ENCODE measurements around the gene PKHD1.
"Not testable (repeated sequence)": the region's sequence is repeated elsewhere in the genome, so short reads cannot be mapped to it uniquely, and the experiment has no call there.

PKHD1 gene

GRCh38 chr6:51928320-51928719, 159.1 kb downstream of the PKHD1 start:
- ATAC-seq (no peak), DNase-seq (no peak)

GRCh38 chr6:51927450-51927849, 160.0 kb downstream of the PKHD1 start:
- ATAC-seq = no peak
- no peak for DNase-seq

GRCh38 chr6:51926125-51926524, 161.3 kb downstream of the PKHD1 start:
- ATAC-seq = no peak
- no peak for DNase-seq

- not testable (repeated sequence) for ATAC-seq, DNase-seq
These were observed 164.9 kb downstream of the PKHD1 start for GRCh38 chr6:51922479-51922878.

- not testable (repeated sequence) for ATAC-seq
These were observed 169.1 kb downstream of the PKHD1 start for GRCh38 chr6:51918347-51918746.

GRCh38 chr6:51915098-51915497, 172.3 kb downstream of the PKHD1 start:
- DNase-seq = no peak

More at GRCh38 chr6:51918347-51918746, 169.1 kb downstream of the PKHD1 start:
- DNase-seq = not testable (repeated sequence)

GRCh38 chr6:51913265-51913664, 174.1 kb downstream of the PKHD1 start:
- DNase-seq = no peak
- no peak for ATAC-seq

More at GRCh38 chr6:51915098-51915497, 172.3 kb downstream of the PKHD1 start:
- ATAC-seq = no peak

GRCh38 chr6:51910851-51911250, 176.6 kb downstream of the PKHD1 start:
- DNase-seq (no peak), ATAC-seq (no peak)

- DNase-seq = no peak
- no peak for ATAC-seq
These were observed 179.2 kb downstream of the PKHD1 start for GRCh38 chr6:51908243-51908642.

- ATAC-seq (no peak), DNase-seq (no peak)
These were observed 185.3 kb downstream of the PKHD1 start for GRCh38 chr6:51901766-51902764.

- no peak for ATAC-seq
- DNase-seq = no peak
These were observed 194.0 kb downstream of the PKHD1 start for GRCh38 chr6:51893366-51893765.

- ATAC-seq = no peak
- no peak for DNase-seq
These were observed 194.7 kb downstream of the PKHD1 start for GRCh38 chr6:51892750-51893149.

GRCh38 chr6:51892339-51892738, 195.1 kb downstream of the PKHD1 start:
- ATAC-seq (no peak), DNase-seq (no peak)

GRCh38 chr6:51891784-51892183, 195.6 kb downstream of the PKHD1 start:
- ATAC-seq (no peak), DNase-seq (no peak)

- ATAC-seq (no peak), DNase-seq (no peak)
These were observed 199.6 kb downstream of the PKHD1 start for GRCh38 chr6:51887859-51888258.

- ATAC-seq (no peak), DNase-seq (no peak)
These were observed 201.5 kb downstream of the PKHD1 start for GRCh38 chr6:51885957-51886356.

- ATAC-seq (no peak), DNase-seq (no peak)
These were observed 218.6 kb downstream of the PKHD1 start for GRCh38 chr6:51868591-51869355.

- ATAC-seq (no peak), DNase-seq (no peak)
These were observed 220.5 kb downstream of the PKHD1 start for GRCh38 chr6:51866867-51867266.

- ATAC-seq = no peak
- no peak for DNase-seq
These were observed 221.4 kb downstream of the PKHD1 start for GRCh38 chr6:51865996-51866395.

- DNase-seq (no peak), ATAC-seq (no peak)
These were observed 222.2 kb downstream of the PKHD1 start for GRCh38 chr6:51865176-51865575.

GRCh38 chr6:51857134-51857533, 230.3 kb downstream of the PKHD1 start:
- DNase-seq (no peak), ATAC-seq (no peak)

GRCh38 chr6:51856508-51856907, 230.9 kb downstream of the PKHD1 start:
- ATAC-seq = no peak
- DNase-seq = no peak

All from stimulated activated naive CD8-positive, alpha-beta T cell treated with anti-CD3 and anti-CD28 coated beads, Interleukin-15, Interleukin-2, amounts not matched to agents 100 U/mL and 50 U/mL, for 24 hours (primary cell).